NCI-H226 (cell line): ENCODE measurements around the gene KRTAP9-7.
"Not testable (repeated sequence)": the region's sequence is repeated elsewhere in the genome, so short reads cannot be mapped to it uniquely, and the experiment has no call there.

Experiments used
- DNase-seq: peaks from one replicate; pipeline ENCODE4 v3.0.0-alpha.2; 2015

The KRTAP9-7 gene

GRCh38 chr17:41275648-41276190, at the start of gene KRTAP9-7:
Gene KRTAP9-7 (plus strand): TSS chr17:41275698. CDS start chr17:41275698, 0 bp downstream.
- not testable (repeated sequence) for DNase-seq

DNA sequence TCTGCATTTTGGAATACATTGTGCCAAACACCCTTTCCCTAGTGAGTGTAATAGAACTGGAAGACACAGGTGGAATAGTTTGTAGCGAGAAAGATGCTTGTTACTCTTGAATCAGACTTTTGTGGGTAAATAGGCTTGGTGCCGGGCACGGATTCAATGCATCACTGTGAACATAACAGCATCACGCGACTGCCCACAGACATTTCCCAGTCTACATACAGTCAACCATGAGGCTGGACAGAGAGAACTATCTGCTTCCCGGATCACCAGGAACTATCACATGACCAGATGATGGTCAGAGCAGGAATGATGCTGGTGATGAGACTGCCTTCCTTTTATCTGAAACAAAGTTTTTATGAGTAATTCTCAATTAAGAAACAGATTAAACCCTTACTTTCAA, 49.4 kb upstream of the KRTAP9-7 start:
- no peak for DNase-seq

- DNase-seq, result not testable (repeated sequence)
Observed at GRCh38 chr17:41226598-41227095, 48.9 kb upstream of the KRTAP9-7 start, which contains the start of gene KRTAP9-2. Gene KRTAP9-2 (plus strand): TSS chr17:41226648. CDS start chr17:41226655, 7 bp downstream.

DNA sequence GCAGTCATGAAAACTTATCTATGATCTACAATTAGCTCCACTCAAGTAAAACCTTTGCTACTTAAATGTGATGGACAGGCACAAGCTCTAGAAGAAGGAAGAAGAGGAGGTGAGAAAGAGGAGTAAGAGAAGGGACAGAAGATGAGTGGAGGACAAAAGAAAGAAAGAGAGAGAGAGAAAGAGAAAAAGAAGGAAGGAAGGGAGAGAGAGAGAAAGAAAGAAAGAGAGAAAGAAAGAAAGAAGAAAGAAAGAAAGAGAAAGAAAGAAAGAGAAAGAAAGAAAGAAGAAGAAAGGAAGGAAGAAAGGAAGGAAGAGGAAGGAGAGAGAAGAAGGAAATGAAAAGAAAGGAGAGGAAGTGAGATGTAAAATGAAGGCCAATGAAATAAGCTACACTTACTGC, 45.4 kb upstream of the KRTAP9-7 start:
- DNase-seq, result no peak

DNA sequence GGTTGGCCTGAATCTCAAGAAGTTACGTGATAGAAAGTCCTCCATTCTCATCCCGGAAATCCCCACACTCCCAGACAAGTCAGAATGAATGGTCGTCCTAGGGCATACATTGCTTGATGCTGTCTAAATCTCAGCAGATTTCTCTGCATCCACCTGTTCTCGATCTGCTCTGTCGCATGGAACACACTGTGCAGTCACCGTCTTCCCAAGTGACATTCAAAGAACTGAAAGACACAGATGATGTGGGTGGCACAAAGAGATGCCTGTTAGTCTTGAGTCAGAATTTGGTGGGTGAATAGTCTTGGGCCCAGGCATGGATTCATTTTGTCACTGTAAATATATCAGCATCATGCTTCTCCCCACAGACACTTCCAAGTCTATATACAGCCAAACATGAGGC, 43.8 kb upstream of the KRTAP9-7 start:
- DNase-seq, result no peak

DNA sequence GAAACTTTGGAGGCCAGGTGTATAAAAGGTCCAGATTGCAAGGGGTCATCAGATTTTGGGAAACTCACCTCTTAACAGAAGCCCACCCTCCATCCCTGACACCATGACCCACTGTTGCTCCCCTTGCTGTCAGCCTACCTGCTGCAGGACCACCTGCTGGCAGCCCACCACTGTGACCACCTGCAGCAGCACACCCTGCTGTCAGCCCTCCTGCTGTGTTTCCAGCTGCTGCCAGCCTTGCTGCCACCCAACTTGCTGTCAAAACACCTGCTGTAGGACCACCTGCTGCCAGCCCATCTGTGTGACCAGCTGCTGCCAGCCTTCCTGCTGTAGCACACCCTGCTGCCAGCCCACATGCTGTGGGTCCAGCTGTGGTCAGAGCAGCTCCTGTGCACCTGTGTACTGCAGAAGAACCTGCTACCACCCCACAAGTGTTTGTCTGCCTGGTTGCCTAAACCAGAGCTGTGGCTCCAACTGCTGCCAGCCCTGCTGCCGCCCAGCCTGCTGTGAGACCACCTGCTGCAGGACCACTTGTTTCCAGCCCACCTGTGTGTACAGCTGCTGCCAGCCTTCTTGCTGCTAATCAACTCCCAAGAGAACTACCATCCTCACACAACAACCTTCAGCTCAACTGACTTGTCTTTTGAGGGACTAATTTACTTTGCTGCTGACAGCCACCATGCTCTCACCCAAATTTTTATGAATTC, 42.9 kb upstream of the KRTAP9-7 start, which contains the start of gene KRTAP9-3:
KRTAP9-3 (plus strand) TSS at position 51 of the 707 bp plus-strand sequence; CDS start at position 104, 53 bp downstream.
- DNase-seq, result not testable (repeated sequence)

GRCh38 chr17:41237116-41237515, 38.4 kb upstream of the KRTAP9-7 start:
- DNase-seq, result not testable (repeated sequence)

- not testable (repeated sequence) for DNase-seq
Observed at GRCh38 chr17:41237949-41238437, 37.5 kb upstream of the KRTAP9-7 start, which contains the start of gene KRTAP9-8. Gene KRTAP9-8 (plus strand): TSS chr17:41237999. CDS start chr17:41238052, 53 bp downstream.

DNA sequence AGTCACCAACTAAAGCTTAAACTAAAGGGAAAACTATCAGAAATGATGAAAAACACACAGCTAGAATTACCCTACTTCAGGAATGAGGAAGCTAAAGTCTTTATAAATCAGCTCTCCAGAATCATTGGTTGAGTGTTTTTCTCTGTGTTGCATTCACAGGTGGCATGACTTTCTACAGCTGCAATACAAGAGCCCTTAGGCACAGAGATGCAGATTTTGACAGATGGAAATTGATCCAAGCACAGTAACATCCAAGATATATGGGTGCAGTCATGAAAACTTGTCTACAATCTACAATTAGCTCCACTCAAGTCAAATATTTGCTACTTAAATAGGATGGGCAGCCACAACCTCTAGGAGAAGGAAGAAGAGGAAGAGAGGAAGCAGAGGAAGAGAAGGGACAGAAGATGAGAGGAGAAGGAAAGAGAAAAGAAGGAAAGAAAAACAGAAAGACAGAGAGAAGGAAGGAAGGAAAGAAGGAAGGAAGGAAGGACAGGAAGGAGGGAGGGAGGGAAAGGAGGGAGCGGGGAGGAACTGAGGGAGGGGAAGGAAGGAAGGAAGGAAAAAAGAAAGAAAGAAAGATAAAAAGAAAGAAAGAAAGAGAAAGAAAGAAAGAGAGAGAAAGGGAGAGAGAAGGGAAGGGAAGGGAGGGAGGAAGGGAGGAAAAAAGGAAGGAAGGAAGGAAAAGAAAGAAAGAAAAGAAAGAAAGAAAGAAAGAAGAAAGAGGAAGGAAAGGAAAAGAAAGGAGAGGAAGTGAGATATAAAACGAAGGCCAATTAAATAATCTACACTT, 28.3 kb upstream of the KRTAP9-7 start:
- DNase-seq, result not testable (repeated sequence)

DNA sequence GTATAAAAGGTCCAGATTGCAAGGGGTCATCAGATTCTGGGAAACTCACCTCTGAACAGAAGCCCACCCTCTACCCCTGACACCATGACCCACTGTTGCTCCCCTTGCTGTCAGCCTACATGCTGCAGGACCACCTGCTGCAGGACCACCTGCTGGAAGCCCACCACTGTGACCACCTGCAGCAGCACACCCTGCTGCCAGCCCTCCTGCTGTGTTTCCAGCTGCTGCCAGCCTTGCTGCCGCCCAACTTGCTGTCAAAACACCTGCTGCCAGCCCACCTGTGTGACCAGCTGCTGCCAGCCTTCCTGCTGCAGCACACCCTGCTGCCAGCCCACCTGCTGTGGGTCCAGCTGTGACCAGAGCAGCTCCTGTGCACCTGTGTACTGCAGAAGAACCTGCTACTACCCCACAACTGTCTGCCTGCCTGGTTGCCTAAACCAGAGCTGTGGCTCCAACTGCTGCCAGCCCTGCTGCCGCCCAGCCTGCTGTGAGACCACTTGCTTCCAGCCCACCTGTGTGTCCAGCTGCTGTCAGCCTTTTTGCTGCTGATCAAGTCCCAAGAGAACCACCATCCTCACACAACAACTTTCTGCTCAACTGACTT, 25.8 kb upstream of the KRTAP9-7 start, which contains the start of gene KRTAP9-4:
KRTAP9-4 (plus strand) TSS at position 51 of the 604 bp plus-strand sequence; CDS start at position 85, 34 bp downstream.
- not testable (repeated sequence) for DNase-seq

DNA sequence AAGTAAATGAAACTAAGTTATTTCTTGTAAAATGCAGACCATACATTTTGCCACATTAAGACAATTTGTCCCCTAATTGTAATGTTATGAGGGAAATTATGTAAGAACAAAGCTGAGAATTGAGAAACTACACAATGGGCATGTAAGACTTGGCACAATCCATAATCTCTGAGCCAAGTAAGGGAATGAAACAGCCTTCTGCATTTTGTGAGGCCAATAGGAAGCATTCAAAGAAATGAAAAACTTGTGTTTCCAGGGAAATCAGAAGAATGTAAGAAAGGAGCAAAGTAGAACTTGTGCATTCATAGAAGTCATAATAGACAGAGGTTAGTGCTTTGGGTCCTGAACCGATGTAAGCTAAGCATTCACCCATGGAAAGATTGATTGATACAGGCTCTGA, 24.2 kb upstream of the KRTAP9-7 start:
- no peak for DNase-seq

- no peak for DNase-seq
Observed at GRCh38 chr17:41254861-41255260, 20.6 kb upstream of the KRTAP9-7 start.

GRCh38 chr17:41255381-41256290, 19.9 kb upstream of the KRTAP9-7 start, which contains the start of gene KRTAP9-9:
Gene KRTAP9-9 (plus strand): TSS chr17:41255384.
- DNase-seq, result not testable (repeated sequence)

- DNase-seq, result no peak
Observed at GRCh38 chr17:41256291-41256685, 19.2 kb upstream of the KRTAP9-7 start.

GRCh38 chr17:41258406-41258805, 17.1 kb upstream of the KRTAP9-7 start:
- no peak for DNase-seq

GRCh38 chr17:41263212-41263611, 12.3 kb upstream of the KRTAP9-7 start:
- DNase-seq, result no peak

GRCh38 chr17:41264599-41264998, 10.9 kb upstream of the KRTAP9-7 start:
- DNase-seq, result no peak

DNA sequence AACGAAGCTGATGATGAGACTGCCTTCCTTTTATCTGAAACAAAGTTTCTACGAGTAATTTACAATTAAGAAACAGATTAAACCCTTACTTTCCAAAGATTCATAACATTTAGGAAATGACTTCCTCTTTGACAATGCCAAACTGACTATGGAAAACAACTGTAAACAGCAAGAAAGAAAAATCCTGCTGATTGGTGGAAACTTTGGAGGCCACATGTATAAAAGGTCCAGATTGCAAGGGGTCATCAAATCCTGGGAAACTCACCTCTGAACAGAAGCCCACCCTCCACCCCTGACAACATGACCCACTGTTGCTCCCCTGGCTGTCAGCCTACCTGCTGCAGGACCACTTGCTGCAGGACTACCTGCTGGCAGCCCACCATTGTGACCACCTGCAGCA, 10.4 kb upstream of the KRTAP9-7 start, which contains the start of gene KRTAP9-6:
KRTAP9-6 (plus strand) TSS at position 301 of the 400 bp plus-strand sequence; CDS start at position 301, 0 bp downstream.
- no peak for DNase-seq

- no peak for DNase-seq
Observed at GRCh38 chr17:41267711-41268110, 7.8 kb upstream of the KRTAP9-7 start.

- not testable (repeated sequence) for DNase-seq
Observed at GRCh38 chr17:41271323-41271722, 4.2 kb upstream of the KRTAP9-7 start.

- no peak for DNase-seq
Observed at GRCh38 chr17:41271858-41272257, 3.6 kb upstream of the KRTAP9-7 start.
